Mucosa of rectum (tissue), 2 donors: ENCODE results near the gene NPEPPS.
A peak's percentile ranks its signal among the peaks of the same experiment; 100 is the strongest.
"Not testable (repeated sequence)": the region's sequence is repeated elsewhere in the genome, so short reads cannot be mapped to it uniquely, and the experiment has no call there.

ENCODE experiments used
- H3K27ac ChIP-seq, 2 donors: one replicate each; pipeline ENCODE4 v1.7.0; 2013; ENCODE audit warnings: inconsistent platforms in 2 of 2, low read depth in 2 of 2, low read length in 2 of 2
- H3K27me3 ChIP-seq, 2 donors: one replicate each; pipeline ENCODE4 v1.7.0; 2013; ENCODE audit warnings: low read length in 2 of 2; ENCODE audit not compliant: control insufficient read depth in 2 of 2, insufficient read depth in 2 of 2
- H3K36me3 ChIP-seq, 2 donors: one replicate each; pipeline ENCODE4 v1.7.0; 2013; ENCODE audit warnings: low read length in 2 of 2; ENCODE audit not compliant: control insufficient read depth in 2 of 2, insufficient read depth in 2 of 2
- H3K4me1 ChIP-seq, 2 donors: one replicate each; pipeline ENCODE4 v1.7.0; 2013; ENCODE audit warnings: low read length in 2 of 2, mild to moderate bottlenecking in 1 of 2; ENCODE audit not compliant: control insufficient read depth in 2 of 2, insufficient read depth in 2 of 2
- H3K4me3 ChIP-seq, 2 donors: one replicate each; pipeline ENCODE4 v1.7.0; 2013; ENCODE audit warnings: low read length in 2 of 2
- H3K9ac ChIP-seq, 2 donors: one replicate each; pipeline ENCODE4 v1.7.0; 2013; ENCODE audit warnings: low read length in 2 of 2, low read depth in 1 of 2, mild to moderate bottlenecking in 1 of 2
- H3K9me3 ChIP-seq, 2 donors: one replicate each; pipeline ENCODE4 v1.7.0; 2013; ENCODE audit warnings: low read length in 2 of 2; ENCODE audit not compliant: control insufficient read depth in 2 of 2
- donor health status: healthy.
- donor health status: Normal muscosa, but diverticular disease.

NPEPPS gene, protein sequence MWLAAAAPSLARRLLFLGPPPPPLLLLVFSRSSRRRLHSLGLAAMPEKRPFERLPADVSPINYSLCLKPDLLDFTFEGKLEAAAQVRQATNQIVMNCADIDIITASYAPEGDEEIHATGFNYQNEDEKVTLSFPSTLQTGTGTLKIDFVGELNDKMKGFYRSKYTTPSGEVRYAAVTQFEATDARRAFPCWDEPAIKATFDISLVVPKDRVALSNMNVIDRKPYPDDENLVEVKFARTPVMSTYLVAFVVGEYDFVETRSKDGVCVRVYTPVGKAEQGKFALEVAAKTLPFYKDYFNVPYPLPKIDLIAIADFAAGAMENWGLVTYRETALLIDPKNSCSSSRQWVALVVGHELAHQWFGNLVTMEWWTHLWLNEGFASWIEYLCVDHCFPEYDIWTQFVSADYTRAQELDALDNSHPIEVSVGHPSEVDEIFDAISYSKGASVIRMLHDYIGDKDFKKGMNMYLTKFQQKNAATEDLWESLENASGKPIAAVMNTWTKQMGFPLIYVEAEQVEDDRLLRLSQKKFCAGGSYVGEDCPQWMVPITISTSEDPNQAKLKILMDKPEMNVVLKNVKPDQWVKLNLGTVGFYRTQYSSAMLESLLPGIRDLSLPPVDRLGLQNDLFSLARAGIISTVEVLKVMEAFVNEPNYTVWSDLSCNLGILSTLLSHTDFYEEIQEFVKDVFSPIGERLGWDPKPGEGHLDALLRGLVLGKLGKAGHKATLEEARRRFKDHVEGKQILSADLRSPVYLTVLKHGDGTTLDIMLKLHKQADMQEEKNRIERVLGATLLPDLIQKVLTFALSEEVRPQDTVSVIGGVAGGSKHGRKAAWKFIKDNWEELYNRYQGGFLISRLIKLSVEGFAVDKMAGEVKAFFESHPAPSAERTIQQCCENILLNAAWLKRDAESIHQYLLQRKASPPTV

DNA sequence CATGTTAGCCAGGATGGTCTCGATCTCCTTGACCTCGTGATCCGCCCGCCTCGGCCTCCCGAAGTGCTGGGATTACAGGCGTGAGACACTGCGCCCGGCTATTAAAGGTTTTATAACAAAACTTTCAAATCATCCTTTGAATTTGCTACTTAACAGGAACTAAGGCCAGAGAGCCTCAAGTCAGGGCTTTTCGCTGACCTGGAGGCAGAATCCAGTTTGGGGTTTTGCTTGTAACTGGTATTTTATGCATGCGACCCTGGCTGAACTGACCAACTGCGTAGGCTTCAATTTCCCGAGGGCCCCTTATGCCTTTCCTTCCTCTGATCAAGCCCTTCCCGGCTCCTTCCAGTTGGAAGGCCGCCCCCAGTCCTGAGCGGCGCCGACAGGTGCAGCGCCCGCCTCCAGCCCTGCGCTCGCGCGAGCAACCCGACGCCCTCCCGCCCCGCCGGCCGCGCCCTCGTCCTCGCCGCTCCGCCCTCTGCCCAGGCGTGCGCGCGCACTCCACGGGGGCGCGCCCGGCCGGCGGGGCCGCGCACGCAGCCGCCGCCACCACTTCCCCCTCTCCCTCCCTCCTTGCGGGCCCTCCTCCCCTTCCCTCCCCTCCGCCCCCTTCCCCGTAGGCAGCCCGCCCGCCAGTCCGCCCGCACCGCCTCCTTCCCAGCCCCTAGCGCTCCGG lies at the start of gene NPEPPS:
Gene NPEPPS (plus strand): TSS at position 552 of the 676 bp plus-strand sequence. CDS start 193 bp downstream, outside the sequence.
- H3K27me3 ChIP-seq, H3K9me3 ChIP-seq, H3K36me3 ChIP-seq, H3K4me1 ChIP-seq: not testable (repeated sequence)
- Histone ChIP-seq H3K9ac (peak within 1 kb of the TSS; percentile 72 to 77), H3K27ac (peak within 1 kb of the TSS; percentile 85 to 87), H3K4me3 (peak within 1 kb of the TSS; percentile 65 to 69)

DNA sequence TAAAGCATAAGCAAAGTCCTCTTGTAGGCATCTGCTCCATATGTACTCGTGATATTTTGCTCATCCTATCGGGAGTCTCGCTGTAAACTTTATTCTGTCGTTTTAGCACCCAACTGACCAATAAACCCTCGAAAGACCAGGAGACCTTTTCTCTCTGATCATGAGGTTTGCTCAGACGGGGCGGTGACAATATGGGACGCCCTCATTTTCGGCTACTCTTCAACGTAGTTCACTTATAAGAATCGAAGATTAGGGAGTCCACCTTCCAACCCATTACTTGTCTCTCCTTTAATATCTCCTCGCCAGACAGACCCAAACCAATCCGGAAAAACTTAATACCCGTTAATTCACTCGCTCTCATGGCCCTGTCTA lies 39.1 kb upstream of the NPEPPS start:
- Histone ChIP-seq H3K9ac (peak overlapping the region; percentile 52 to 65), H3K4me3 (peak overlapping the region; percentile 66 to 80), H3K27ac (peak overlapping the region; percentile 65 to 72)
- not testable (repeated sequence) for H3K4me1 ChIP-seq, H3K9me3 ChIP-seq, H3K27me3 ChIP-seq, H3K36me3 ChIP-seq

GRCh38 chr17:47499074-47499473 lies 31.8 kb upstream of the NPEPPS start:
- not testable (repeated sequence) for H3K4me3 ChIP-seq

DNA sequence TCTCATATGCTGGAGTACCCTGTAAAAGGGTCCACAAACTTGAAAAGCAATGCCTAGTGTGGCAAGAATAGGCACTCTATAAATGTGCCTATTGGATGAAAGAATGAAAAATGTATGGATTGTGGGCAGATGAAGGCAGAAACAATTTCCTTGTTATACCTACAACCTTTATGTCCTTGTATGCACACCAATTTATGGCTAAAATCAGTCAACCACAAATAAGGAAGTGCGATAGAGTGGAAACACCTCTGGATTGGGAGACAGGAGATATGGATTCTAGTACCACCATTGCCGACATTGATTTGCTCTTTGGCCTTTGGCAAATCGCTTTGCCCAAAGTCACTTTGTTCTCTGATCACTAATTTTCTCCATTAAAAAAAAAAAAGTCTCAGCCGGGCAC lies 31.4 kb upstream of the NPEPPS start:
- H3K4me3 ChIP-seq, H3K27ac ChIP-seq, H3K9ac ChIP-seq, H3K9me3 ChIP-seq, H3K27me3 ChIP-seq, H3K36me3 ChIP-seq, H3K4me1 ChIP-seq: not testable (repeated sequence)

More at GRCh38 chr17:47499074-47499473, 31.8 kb upstream of the NPEPPS start:
- not testable (repeated sequence) for H3K9ac ChIP-seq, H3K27me3 ChIP-seq, H3K9me3 ChIP-seq, H3K27ac ChIP-seq, H3K4me1 ChIP-seq, H3K36me3 ChIP-seq

DNA sequence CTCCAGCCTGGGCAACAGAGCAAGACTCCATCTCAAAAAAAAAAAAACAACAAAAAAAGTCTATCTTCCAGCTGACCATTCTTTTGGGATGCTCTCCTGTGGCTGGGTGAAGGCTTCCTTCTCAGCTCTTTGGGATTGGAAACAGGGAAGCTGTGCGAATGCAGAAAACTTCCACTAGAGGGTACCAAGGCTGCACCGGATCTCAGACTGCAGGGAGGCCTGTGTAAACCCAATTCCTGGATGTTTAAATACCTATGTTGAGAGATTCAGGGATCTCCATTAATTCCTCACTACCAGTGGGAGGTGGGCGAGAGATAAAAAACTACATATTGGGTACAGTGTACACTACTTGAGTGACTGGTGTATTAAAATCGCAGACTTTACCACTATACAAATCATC lies 30.3 kb upstream of the NPEPPS start:
- H3K9me3 ChIP-seq, H3K27me3 ChIP-seq, H3K9ac ChIP-seq, H3K4me1 ChIP-seq, H3K27ac ChIP-seq, H3K4me3 ChIP-seq, H3K36me3 ChIP-seq: not testable (repeated sequence)

- H3K9me3 ChIP-seq, H3K4me3 ChIP-seq, H3K27me3 ChIP-seq, H3K9ac ChIP-seq, H3K36me3 ChIP-seq, H3K4me1 ChIP-seq: not testable (repeated sequence)
- peak overlapping the region; percentile 51 to 65 for H3K27ac ChIP-seq
Observed at GRCh38 chr17:47502122-47502731, 28.7 kb upstream of the NPEPPS start.

DNA sequence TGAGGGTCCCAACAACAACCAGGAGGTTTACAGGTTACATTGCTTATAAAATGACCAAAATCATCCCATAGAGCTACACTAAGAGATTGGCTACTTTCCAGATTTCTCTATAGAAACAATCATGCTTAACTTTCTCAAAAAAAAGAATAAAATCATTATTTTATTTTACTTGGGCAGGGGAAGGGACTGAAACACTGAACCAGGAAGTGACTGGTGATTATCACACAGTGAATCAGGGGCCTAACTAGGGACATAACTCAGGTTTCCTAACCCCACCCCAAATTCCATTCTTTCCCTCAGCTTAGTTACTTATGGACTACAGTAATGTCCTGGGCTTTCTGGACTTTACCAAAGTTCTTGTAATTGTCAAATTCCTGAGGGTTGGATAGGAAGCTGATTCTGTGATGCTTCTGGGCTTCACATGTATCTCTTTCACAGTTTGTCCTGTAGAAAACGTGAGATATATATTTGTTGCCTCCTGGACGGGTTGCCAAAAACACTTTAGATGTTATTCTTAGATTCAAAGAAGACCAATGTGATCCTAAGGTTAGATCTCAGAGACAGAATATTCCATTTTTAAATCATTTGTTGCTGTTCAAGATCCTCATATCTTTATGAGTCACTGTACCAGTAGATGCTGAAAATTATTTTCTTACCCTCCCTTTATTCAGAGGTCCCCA lies 28.0 kb upstream of the NPEPPS start:
- H3K27ac ChIP-seq: peak overlapping the region; percentile 43 to 51
- not testable (repeated sequence) for H3K4me1 ChIP-seq, H3K36me3 ChIP-seq, H3K9ac ChIP-seq, H3K27me3 ChIP-seq, H3K4me3 ChIP-seq, H3K9me3 ChIP-seq

DNA sequence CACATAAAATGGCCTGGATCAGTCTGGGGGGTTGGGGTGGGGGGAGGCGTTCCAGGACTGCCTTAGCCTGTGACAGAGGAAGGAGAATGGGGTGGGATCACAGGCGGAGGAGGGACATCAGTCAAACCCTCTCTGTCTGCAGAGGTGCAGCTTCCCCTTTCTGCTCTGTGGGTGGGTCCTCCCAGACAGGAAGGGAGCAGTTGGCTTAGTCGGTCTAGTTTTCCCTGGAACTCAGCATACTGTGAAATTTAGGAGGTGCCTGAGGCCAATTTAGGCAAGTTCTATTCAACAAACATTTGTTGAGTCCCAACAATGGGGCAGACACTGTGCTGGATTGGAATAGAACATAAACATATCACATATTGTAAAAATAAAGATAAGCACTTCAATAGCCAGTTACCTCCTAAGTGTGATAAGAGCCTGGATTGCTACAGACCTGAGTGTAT lies 19.2 kb upstream of the NPEPPS start:
- H3K4me3 ChIP-seq: peak overlapping the region; percentile 20 to 35
- not testable (repeated sequence) for H3K36me3 ChIP-seq, H3K27me3 ChIP-seq, H3K9me3 ChIP-seq, H3K4me1 ChIP-seq
- peak overlapping the region; percentile 75 to 85 for H3K27ac ChIP-seq
- H3K9ac ChIP-seq: peak overlapping the region; percentile 17 to 43

DNA sequence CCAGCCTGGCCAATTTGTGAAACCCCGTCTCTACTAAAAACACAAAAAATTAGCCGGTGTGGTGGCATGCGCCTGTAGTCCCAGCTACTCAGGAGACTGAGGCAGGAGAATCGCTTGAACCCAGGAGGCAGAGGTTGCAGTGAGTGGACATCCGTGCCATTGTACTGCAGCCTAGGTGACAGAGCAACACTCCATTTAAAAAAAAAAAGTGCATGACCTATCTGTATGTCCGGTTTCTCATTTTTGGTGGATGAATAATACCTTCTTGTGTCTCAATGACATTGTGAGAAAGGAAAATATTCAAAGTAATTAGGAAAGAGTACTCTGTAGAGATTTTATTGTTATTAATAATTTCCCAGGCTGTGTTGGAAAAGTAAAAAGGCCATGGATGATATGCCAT lies 17.6 kb upstream of the NPEPPS start:
- H3K9ac ChIP-seq, H3K4me3 ChIP-seq, H3K27me3 ChIP-seq, H3K9me3 ChIP-seq, H3K27ac ChIP-seq, H3K36me3 ChIP-seq, H3K4me1 ChIP-seq: not testable (repeated sequence)
